K562 (cell line): ENCODE results near the gene ADM. TPM values are rescaled to one million over a fixed set of nuclear protein-coding genes. Genes with fewer than 3 reads are reported as not detected.

Experiments
- ATAC-seq: fragments of 200-7000 bp; cut with Tn5 transposase; 3 replicates; pipeline ENCODE4 v1.9.1; 2020; ENCODE audit warnings: moderate library complexity
- BruUV-seq: library from RNA; stranded (reverse); fragments of 400-500 nt; replicated peaks from 2 replicates; lab custom pipeline; 2021; lab: Mats Ljungman, UMichigan
- CTCF ChIA-PET: fragments of 300-600 bp; formaldehyde crosslinking; extraction: SDS; loops from one replicate; lab custom pipeline; 2021; ENCODE audit warnings: low intra/inter-chr PET ratio; lab: Yijun Ruan, JAX
- POLR2A ChIA-PET: fragments of 300-600, 350-650 bp; sonication (Branson Sonifier 250); formaldehyde crosslinking; extraction: SDS; loops from one replicate; lab custom pipeline; 2021; ENCODE audit warnings: antibody characterized with exemption, inconsistent platforms; lab: Yijun Ruan, JAX
- DNase-seq, 4 experiments: peaks; one replicate each; pipeline versions ENCODE4 v3.0.0 to v3.0.0-alpha.2; 2011 to 2018; ENCODE audit warnings: low spot score in 3 of 4, mixed read lengths in 3 of 4; ENCODE audit errors: extremely low read depth in 1 of 4
- FAIRE-seq: peaks from 2 replicates; lab custom pipeline; 2011; peaks lifted over from hg19 to GRCh38; lab: Jason Lieb, UNC
- H2AFZ ChIP-seq: 2 replicates; pipeline ENCODE4 v1.6.0; 2011; ENCODE audit warnings: low read depth, low read length, control low read depth, inconsistent platforms
- H3K27ac ChIP-seq: fragments of 200-600 bp; 3 replicates; pipeline ENCODE4 v1.8.0; 2011; ENCODE audit warnings: low read depth, mild to moderate bottlenecking, control low read depth, inconsistent platforms, low read length, moderate library complexity, mixed read lengths; ENCODE audit errors: extremely low read depth
- H3K27me3 ChIP-seq, 2 experiments: fragments of 300-600 bp in 1 of 2; 2 replicates in 1 of 2; 3 replicates in 1 of 2; pipeline versions ENCODE4 v1.6.0 to v1.8.0; 2011; ENCODE audit warnings: inconsistent platforms in 2 of 2, low read length in 2 of 2, mild to moderate bottlenecking in 1 of 2, mixed read lengths in 1 of 2, moderate library complexity in 1 of 2; ENCODE audit not compliant: control insufficient read depth in 2 of 2, insufficient read depth in 2 of 2
- H3K36me3 ChIP-seq: fragments of 300-600 bp; 3 replicates; pipeline ENCODE4 v1.8.0; 2011; ENCODE audit warnings: mild to moderate bottlenecking, low read length, inconsistent platforms; ENCODE audit not compliant: control insufficient read depth, insufficient read depth
- H3K4me1 ChIP-seq, 2 experiments: fragments of 200-600 bp in 1 of 2; replicated peaks in 1 of 2; 2 replicates in 1 of 2; 3 replicates in 1 of 2; pipeline versions ENCODE4 v1.5.1 to v1.8.0; 2011; ENCODE audit warnings: inconsistent platforms in 2 of 2, low read length in 2 of 2, mild to moderate bottlenecking in 1 of 2, mixed read lengths in 1 of 2, moderate library complexity in 1 of 2; ENCODE audit not compliant: control insufficient read depth in 2 of 2, insufficient read depth in 2 of 2
- H3K4me2 ChIP-seq: 2 replicates; pipeline ENCODE4 v1.6.1; 2011; ENCODE audit warnings: low read length, control low read depth, inconsistent platforms, mixed read lengths; ENCODE audit not compliant: insufficient read depth
- H3K4me3 ChIP-seq: fragments of 200-600 bp; sonication (generic), shearing (Covaris generic); 2 replicates; pipeline ENCODE4 v1.5.1; 2016; ENCODE audit warnings: control low read depth, inconsistent platforms
- H3K79me2 ChIP-seq: fragments of 200-600 bp; 3 replicates; pipeline ENCODE4 v1.8.0; 2011; ENCODE audit warnings: low read length, inconsistent platforms; ENCODE audit not compliant: control insufficient read depth, insufficient read depth
- H3K9ac ChIP-seq, 2 experiments: 2 replicates each; pipeline versions ENCODE4 v1.6.0 to v1.6.1; 2011; ENCODE audit warnings: low read depth in 2 of 2, low read length in 2 of 2, control low read depth in 1 of 2, inconsistent platforms in 1 of 2, mild to moderate bottlenecking in 1 of 2, mixed read lengths in 1 of 2; ENCODE audit not compliant: insufficient read depth in 1 of 2
- H3K9me1 ChIP-seq: one replicate; pipeline ENCODE4 v1.6.0; 2011; ENCODE audit warnings: inconsistent platforms, mild to moderate bottlenecking, low read length, moderate library complexity; ENCODE audit not compliant: control insufficient read depth, insufficient read depth
- H3K9me3 ChIP-seq: replicated peaks from 2 replicates; pipeline ENCODE4 v1.5.1; 2011; ENCODE audit warnings: low read depth, low read length, inconsistent platforms; ENCODE audit not compliant: control insufficient read depth, insufficient read depth
- H4K20me1 ChIP-seq: replicated peaks from 2 replicates; pipeline ENCODE4 v1.6.1; 2011; ENCODE audit warnings: low read length, inconsistent platforms, mixed read lengths; ENCODE audit not compliant: control insufficient read depth, insufficient read depth
- CBX2 ChIP-seq: fragments of 200-600 bp; sonication (generic); IDR thresholded peaks from one replicate; pipeline ENCODE4 v1.6.1; 2012; ENCODE audit warnings: mild to moderate bottlenecking, low read length, inconsistent platforms; ENCODE audit not compliant: insufficient read depth, poor library complexity, severe bottlenecking
- MAZ ChIP-seq, 2 experiments: fragments of 450-650 bp in 1 of 2; sonication (generic) in 1 of 2; formaldehyde crosslinking; IDR thresholded peaks in 1 of 2; conservative IDR thresholded peaks in 1 of 2; 2 replicates each; pipeline versions ENCODE4 v1.4.0 to v1.5.0; 2020; ENCODE audit warnings: mild to moderate bottlenecking in 1 of 2, missing genetic modification reagents in 1 of 2
- ZNF23 ChIP-seq: fragments of 250-450 bp; sonication (Bioruptor Pico); IDR thresholded peaks from 2 replicates; pipeline ENCODE4 v1.4.0; 2020; ENCODE audit warnings: mild to moderate bottlenecking
- WGBS: fragments of 100-300 bp; shearing (Covaris generic); methylation state at CpG from one replicate; pipeline ENCODE4 v1.1.6; 2016; ENCODE audit warnings: low coverage, mixed read lengths; ENCODE audit not compliant: insufficient coverage; ENCODE audit errors: missing lambda C conversion rate; 5-methylcytosine and 5-hydroxymethylcytosine counted together
- in situ Hi-C: fragments of 300-500 bp; cut with MboI; formaldehyde crosslinking; loops from 4 replicates; pipeline ENCODE4 v1.15.0; 2018; ENCODE audit warnings: inconsistent platforms, mixed read lengths
- intact Hi-C: fragments of 100-400 bp; cut with micrococcal nuclease; formaldehyde crosslinking; loops from 2 replicates; pipeline ENCODE4 v1.14.2; 2022
- polyA plus RNA-seq, 8 experiments: library from polyadenylated mRNA; depleted of rRNA in 4 of 8; stranded (reverse) in 5 of 8; unstranded in 3 of 8; fragments of >200 nt; fragmentation: Nextera tagmentation in 2 of 8; fragmentation: Illumina TruSeq in 1 of 8; extraction: Ambion mirVana in 2 of 8; extraction: Trizol in 1 of 8; gene quantifications; 2 replicates each; pipeline versions ENCODE4 v1.2.1 to v1.2.3, GENCODE V29; 2011 to 2014; ENCODE audit warnings: inconsistent platforms in 1 of 8, missing spikeins in 1 of 8
- total RNA-seq, 7 experiments: library from RNA; depleted of rRNA in 6 of 7; stranded (reverse); fragments of >200 nt in 6 of 7; fragmentation: Illumina TruSeq in 2 of 7; extraction: Trizol in 2 of 7; gene quantifications; 2 replicates each; pipeline versions ENCODE4 v1.2.1 to v1.2.3, GENCODE V29; 2011 to 2021; ENCODE audit warnings: low replicate concordance in 1 of 7
- TF ChIP-seq, protein P1 (sequence below): sonication (generic); formaldehyde crosslinking; IDR thresholded peaks from 2 replicates; pipeline ENCODE4 v1.9.0; 2022; ENCODE audit warnings: mild to moderate bottlenecking, missing genetic modification reagents

The ADM gene
- total and polyA plus RNA-seq, 9 of the 15 experiments (the other 6 are each of a cell fraction or from before 2014, with no cell fraction given): 0.23 to 0.49 (median 0.32) TPM; not detected in 6

- CTCF ChIA-PET: no interaction called here
- no peak for FAIRE-seq
- intact Hi-C loops: no loop called here
These were observed 2.5 kb upstream of the ADM start for GRCh38 chr11:10302359-10302743.

More at GRCh38 chr11:10302359-10302743, 2.5 kb upstream of the ADM start:
- ATAC-seq (no peak), DNase-seq (no peak)
- Histone ChIP-seq H3K79me2 (no peaks in the 10 kb centered on the region), H3K9me1 (no peaks in the 10 kb centered on the region), H3K4me2 (peak overlapping the region; percentile 84), H3K27ac (no peak overlapping the region), H3K27me3 (peaks cover 25 to 27% of the 10 kb centered on the region in 2 experiments)
- WGBS: 6% methylated on average over 10 of the region's 10 CpGs
- POLR2A ChIA-PET: interaction anchor here (0.7 to 1.2 kb wide), 3 partner anchors 9 to 162 kb away, joined by 3 to 6 read pairs (median 3); no protein-coding TSS in a partner anchor
- TF ChIP-seq MAZ (CRISPR knock-in tag; conservative IDR thresholded peaks at IDR 0.05 in 1 of 2, IDR thresholded peaks at IDR 0.05 in 1 of 2): peak in 1 of 2 experiments; percentile 53; a peak in 1 of 4 replicates
- TF ChIP-seq ZNF23 (CRISPR knock-in tag): no peak
- peak; percentile 74 for TF ChIP-seq CBX2
- TF ChIP-seq, protein P1, sequence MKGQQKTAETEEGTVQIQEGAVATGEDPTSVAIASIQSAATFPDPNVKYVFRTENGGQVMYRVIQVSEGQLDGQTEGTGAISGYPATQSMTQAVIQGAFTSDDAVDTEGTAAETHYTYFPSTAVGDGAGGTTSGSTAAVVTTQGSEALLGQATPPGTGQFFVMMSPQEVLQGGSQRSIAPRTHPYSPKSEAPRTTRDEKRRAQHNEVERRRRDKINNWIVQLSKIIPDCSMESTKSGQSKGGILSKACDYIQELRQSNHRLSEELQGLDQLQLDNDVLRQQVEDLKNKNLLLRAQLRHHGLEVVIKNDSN (CRISPR knock-in tag): peak; percentile 49; the same call in 1 of the 2 replicates
- TF ChIP-seq, all 486 proteins: peak for 3
- H3K9ac ChIP-seq: peak overlapping the region in 1 of 2 experiments; percentile 33; a peak in 3 of 4 replicates
- peak overlapping the region; percentile 84 for H2AFZ ChIP-seq
- 0 out of 2 replicates have a peak, but pooled peaks cover 4% of the 10 kb centered on the region for H4K20me1 ChIP-seq
- H3K9me3 ChIP-seq: no peaks in the 10 kb centered on the region
- no TSS peak for BruUV-seq
- no peaks in the 10 kb centered on the region for H3K36me3 ChIP-seq
- H3K4me3 ChIP-seq: peak overlapping the region; percentile 45
- in situ Hi-C loops: loop anchor here (25.0 kb wide), 1 partner anchor 440 kb away; no protein-coding TSS in a partner anchor
- peaks cover 14 to 43% of the 10 kb centered on the region in 2 experiments for H3K4me1 ChIP-seq
